NCI-H2227 treated with DMSO at 0.1 percent for 48 hours (cell line): ENCODE data around the gene PHLDA3.
"Not testable (repeated sequence)": the region's sequence is repeated elsewhere in the genome, so short reads cannot be mapped to it uniquely, and the experiment has no call there.

Source experiments
- DNase-seq: peaks from one replicate; lab custom pipeline; 2025; lab: John Stamatoyannopoulos, UW

Gene PHLDA3

GRCh38 chr1:201503397-201504176 lies 34.6 kb upstream of the PHLDA3 start:
- DNase-seq = no peak

GRCh38 chr1:201502511-201502857 lies 33.5 kb upstream of the PHLDA3 start:
- no peak for DNase-seq

GRCh38 chr1:201501812-201502510 lies 33.0 kb upstream of the PHLDA3 start:
- no peak for DNase-seq

- DNase-seq = no peak
Observed at GRCh38 chr1:201501144-201501543, 32.2 kb upstream of the PHLDA3 start.

GRCh38 chr1:201500670-201501120 lies 31.7 kb upstream of the PHLDA3 start:
- no peak for DNase-seq

GRCh38 chr1:201499795-201500669 lies 31.0 kb upstream of the PHLDA3 start:
- DNase-seq = no peak

GRCh38 chr1:201499191-201499590 lies 30.2 kb upstream of the PHLDA3 start:
- no peak for DNase-seq

GRCh38 chr1:201498621-201499020 lies 29.6 kb upstream of the PHLDA3 start:
- no peak for DNase-seq

- DNase-seq = no peak
Observed at GRCh38 chr1:201497935-201498509, 29.0 kb upstream of the PHLDA3 start.

GRCh38 chr1:201496296-201496690 lies 27.3 kb upstream of the PHLDA3 start:
- DNase-seq = no peak

GRCh38 chr1:201495551-201496295 lies 26.7 kb upstream of the PHLDA3 start:
- no peak for DNase-seq

- DNase-seq = no peak
Observed at GRCh38 chr1:201493757-201494617, 25.0 kb upstream of the PHLDA3 start.

GRCh38 chr1:201493026-201493656 lies 24.2 kb upstream of the PHLDA3 start:
- not testable (repeated sequence) for DNase-seq

GRCh38 chr1:201491896-201492511 lies 23.0 kb upstream of the PHLDA3 start:
- DNase-seq = no peak

GRCh38 chr1:201490708-201491131 lies 21.7 kb upstream of the PHLDA3 start:
- no peak for DNase-seq

- DNase-seq = no peak
Observed at GRCh38 chr1:201489643-201490261, 20.8 kb upstream of the PHLDA3 start.

GRCh38 chr1:201488830-201489589 lies 20.0 kb upstream of the PHLDA3 start:
- no peak for DNase-seq

- DNase-seq = no peak
Observed at GRCh38 chr1:201487742-201488141, 18.8 kb upstream of the PHLDA3 start.
